GM23248 (cell line): Measurements from ENCODE around the gene ZNF219.

Source experiments
- EZH2 ChIP-seq: fragments of 200-600 bp; sonication (generic); IDR thresholded peaks from 2 replicates; pipeline ENCODE4 v1.6.1; 2018; ENCODE audit warnings: antibody characterized with exemption, mild to moderate bottlenecking; ENCODE audit not compliant: insufficient read depth, poor library complexity, severe bottlenecking
- EZH2phosphoT487 ChIP-seq: fragments of 200-600 bp; sonication (generic); IDR thresholded peaks from 2 replicates; pipeline ENCODE4 v1.6.1; 2018; ENCODE audit warnings: antibody characterized with exemption, moderate library complexity, mild to moderate bottlenecking, low read depth; ENCODE audit not compliant: insufficient read depth

- TF ChIP-seq EZH2phosphoT487 (no peak), EZH2 (no peak)
Observed at GRCh38 chr14:21096438-21096837, 2.0 kb downstream of the ZNF219 start.
